Kidney (tissue), 14 donors: ENCODE data around the gene BIK. TPM values are rescaled to one million over a fixed set of nuclear protein-coding genes. Genes with fewer than 3 reads are reported as not detected.

ENCODE experiments used
- DNase-seq, 5 donors: peaks; one replicate each; pipeline ENCODE4 v3.0.0-alpha.2; 2013 to 2020
- FAIRE-seq: peaks from 2 replicates; lab custom pipeline; 2012; peaks lifted over from hg19 to GRCh38; lab: Jason Lieb, UNC
- H3K27ac ChIP-seq, 2 donors: one replicate each; pipeline ENCODE4 v1.7.0; 2013; ENCODE audit warnings: low read depth in 2 of 2, low read length in 2 of 2, inconsistent platforms in 1 of 2
- H3K27me3 ChIP-seq: one replicate; pipeline ENCODE4 v1.7.1; 2013; ENCODE audit warnings: low read length, inconsistent platforms; ENCODE audit not compliant: control insufficient read depth, insufficient read depth
- H3K36me3 ChIP-seq, 3 donors: one replicate each; pipeline versions ENCODE4 v1.7.0 to v1.7.1; 2013; ENCODE audit warnings: low read length in 3 of 3, control low read depth in 1 of 3, inconsistent platforms in 1 of 3; ENCODE audit not compliant: insufficient read depth in 3 of 3, control insufficient read depth in 2 of 3
- H3K4me1 ChIP-seq, 3 donors: one replicate each; pipeline versions ENCODE4 v1.7.0 to v1.7.1; 2013; ENCODE audit warnings: low read length in 3 of 3, inconsistent platforms in 1 of 3, low read depth in 1 of 3; ENCODE audit not compliant: control insufficient read depth in 2 of 3, insufficient read depth in 2 of 3
- H3K4me3 ChIP-seq, 3 donors: one replicate each; pipeline versions ENCODE4 v1.7.0 to v1.8.1; 2013; ENCODE audit warnings: low read length in 3 of 3, control low read depth in 1 of 3, inconsistent platforms in 1 of 3
- H3K9ac ChIP-seq, 3 donors: one replicate each; pipeline versions ENCODE4 v1.7.0 to v1.7.1; 2013; ENCODE audit warnings: low read length in 3 of 3, control low read depth in 1 of 3, inconsistent platforms in 1 of 3
- H3K9me3 ChIP-seq, 3 donors: one replicate each; pipeline versions ENCODE4 v1.7.0 to v1.7.1; 2013; ENCODE audit warnings: low read length in 3 of 3, control low read depth in 1 of 3, inconsistent platforms in 1 of 3; ENCODE audit not compliant: control insufficient read depth in 2 of 3, insufficient read depth in 1 of 3
- intact Hi-C: fragments of 100-400 bp; cut with DNase I; formaldehyde crosslinking; loops from one replicate; pipeline ENCODE4 v1.11.1; 2022
- polyA plus RNA-seq: library from polyadenylated mRNA; stranded (reverse); fragments of 350-450 nt; fragmentation: Illumina TruSeq; extraction: RNeasy Lipid Tissue Mini Kit (QIAGEN cat#74804); gene quantifications from one replicate; pipeline ENCODE4 v1.2.3, GENCODE V29; 2014; ENCODE audit warnings: low read depth, low replicate concordance; ENCODE audit not compliant: insufficient read depth
- total RNA-seq: library from RNA; stranded (reverse); fragmentation: NEBNext Ultra II Directional; extraction: Animal tissue kit (Norgen Biotek cat#: 25700); gene quantifications from one replicate; pipeline ENCODE4 v1.2.1, GENCODE V29; 2021
- TF ChIP-seq, protein P1 (sequence below): IDR thresholded peaks from 3 replicates; pipeline ENCODE4 v1.5.1; 2012; ENCODE audit warnings: mild to moderate bottlenecking, moderate library complexity, borderline replicate concordance; ENCODE audit not compliant: insufficient read depth; ENCODE audit errors: extremely low read depth
- donor health status: control.
- donor health status: control.
- donor health status: control.
- donor health status: control.
- donor health status: control.
- donor health status: DM: yes; HTN: yes; CAD: no.
- donor health status: Normal renal cell carcinoma (clear cell type).

BIK gene
- total and polyA plus RNA-seq, 2 donors from 2014 or later, result 4.7 to 4.8 TPM

DNA sequence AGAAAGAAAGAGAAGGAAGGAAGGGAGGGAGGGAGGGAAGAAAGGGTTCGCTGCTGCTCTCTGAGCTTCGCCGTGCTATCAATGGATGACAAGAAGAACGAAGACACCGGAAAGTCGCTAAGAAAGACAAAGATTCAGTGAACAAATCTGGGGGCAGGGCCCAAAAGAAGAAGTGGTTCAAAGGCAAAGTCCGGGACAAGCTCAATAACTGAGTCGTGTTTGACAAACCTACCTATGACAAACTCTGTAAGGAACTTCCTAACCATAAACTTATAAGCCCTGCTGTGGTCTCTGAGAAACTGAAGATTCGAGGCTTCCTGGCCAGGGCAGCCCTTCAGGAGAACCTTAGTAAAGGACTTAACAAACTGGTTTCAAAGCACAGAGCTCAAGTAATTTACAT, 18.5 kb upstream of the BIK start:
- intact Hi-C loops, result no loop called here
- TF ChIP-seq, protein P1, sequence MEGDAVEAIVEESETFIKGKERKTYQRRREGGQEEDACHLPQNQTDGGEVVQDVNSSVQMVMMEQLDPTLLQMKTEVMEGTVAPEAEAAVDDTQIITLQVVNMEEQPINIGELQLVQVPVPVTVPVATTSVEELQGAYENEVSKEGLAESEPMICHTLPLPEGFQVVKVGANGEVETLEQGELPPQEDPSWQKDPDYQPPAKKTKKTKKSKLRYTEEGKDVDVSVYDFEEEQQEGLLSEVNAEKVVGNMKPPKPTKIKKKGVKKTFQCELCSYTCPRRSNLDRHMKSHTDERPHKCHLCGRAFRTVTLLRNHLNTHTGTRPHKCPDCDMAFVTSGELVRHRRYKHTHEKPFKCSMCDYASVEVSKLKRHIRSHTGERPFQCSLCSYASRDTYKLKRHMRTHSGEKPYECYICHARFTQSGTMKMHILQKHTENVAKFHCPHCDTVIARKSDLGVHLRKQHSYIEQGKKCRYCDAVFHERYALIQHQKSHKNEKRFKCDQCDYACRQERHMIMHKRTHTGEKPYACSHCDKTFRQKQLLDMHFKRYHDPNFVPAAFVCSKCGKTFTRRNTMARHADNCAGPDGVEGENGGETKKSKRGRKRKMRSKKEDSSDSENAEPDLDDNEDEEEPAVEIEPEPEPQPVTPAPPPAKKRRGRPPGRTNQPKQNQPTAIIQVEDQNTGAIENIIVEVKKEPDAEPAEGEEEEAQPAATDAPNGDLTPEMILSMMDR, result no peak

DNA sequence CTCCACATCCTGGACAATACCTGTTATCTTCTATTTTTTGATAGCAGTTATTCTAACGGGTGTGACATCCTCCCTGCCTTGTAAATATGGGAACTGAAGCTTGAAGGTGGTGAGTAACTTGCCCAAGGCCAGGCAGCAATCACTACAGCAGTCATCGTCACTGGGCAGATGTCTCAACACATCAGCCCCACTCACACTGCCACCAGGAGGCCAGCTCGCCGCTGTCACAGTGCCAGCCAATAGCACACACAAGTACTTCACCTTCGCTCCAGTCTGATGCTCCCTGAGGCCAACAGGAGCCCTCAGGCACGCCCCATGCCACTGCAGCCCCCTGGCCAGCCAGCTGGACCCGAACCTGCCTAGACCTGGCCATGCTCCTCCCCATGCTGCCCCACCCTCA, 16.5 kb upstream of the BIK start:
- no peak for FAIRE-seq
- TF ChIP-seq, protein P1, result no peak
- Histone ChIP-seq H3K9me3 (no peaks in the 10 kb centered on the region), H3K36me3 (no peaks in the 10 kb centered on the region), H3K27ac (no peak overlapping the region), H3K4me1 (no peaks in the 10 kb centered on the region), H3K9ac (no peak overlapping the region), H3K4me3 (no peak overlapping the region), H3K27me3 (no peaks in the 10 kb centered on the region)
- intact Hi-C loops, result no loop called here
- DNase-seq, result no peak

More for the DNA sequence above, 18.5 kb upstream of the BIK start:
- DNase-seq (no peak), FAIRE-seq (no peak)
- Histone ChIP-seq H3K27ac (no peak overlapping the region), H3K9me3 (no peaks in the 10 kb centered on the region), H3K36me3 (no peaks in the 10 kb centered on the region), H3K4me3 (no peak overlapping the region), H3K4me1 (peaks cover 0 to 3% (median 0%) of the 10 kb centered on the region in 3 donors), H3K27me3 (no peaks in the 10 kb centered on the region), H3K9ac (no peak overlapping the region)

DNA sequence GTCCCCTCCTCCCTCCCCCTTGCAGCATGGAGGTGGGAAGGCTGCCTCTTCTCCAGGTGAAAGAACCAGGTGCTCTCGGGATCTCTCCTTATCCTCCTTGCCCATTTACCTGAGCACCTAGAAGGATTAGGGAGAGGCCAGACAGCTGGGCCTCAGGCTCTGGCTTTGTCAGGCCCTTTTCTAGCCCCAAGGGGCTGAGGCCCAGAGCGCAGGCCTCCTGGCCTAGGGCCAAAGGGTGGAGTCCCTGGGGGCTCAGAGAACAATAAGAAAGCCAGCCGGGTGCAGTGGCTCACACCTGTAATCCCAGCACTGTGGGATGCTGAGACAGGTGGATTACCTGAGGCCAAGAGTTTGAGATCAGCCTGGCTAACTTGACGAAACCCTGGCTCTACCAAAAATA, 16.0 kb upstream of the BIK start:
- Histone ChIP-seq H3K36me3 (no peaks in the 10 kb centered on the region), H3K4me1 (no peaks in the 10 kb centered on the region), H3K9me3 (no peaks in the 10 kb centered on the region), H3K4me3 (no peak overlapping the region), H3K27ac (no peak overlapping the region), H3K9ac (no peak overlapping the region), H3K27me3 (no peaks in the 10 kb centered on the region)
- FAIRE-seq (no peak), DNase-seq (no peak)
- intact Hi-C loops, result no loop called here
- TF ChIP-seq, protein P1, result no peak

DNA sequence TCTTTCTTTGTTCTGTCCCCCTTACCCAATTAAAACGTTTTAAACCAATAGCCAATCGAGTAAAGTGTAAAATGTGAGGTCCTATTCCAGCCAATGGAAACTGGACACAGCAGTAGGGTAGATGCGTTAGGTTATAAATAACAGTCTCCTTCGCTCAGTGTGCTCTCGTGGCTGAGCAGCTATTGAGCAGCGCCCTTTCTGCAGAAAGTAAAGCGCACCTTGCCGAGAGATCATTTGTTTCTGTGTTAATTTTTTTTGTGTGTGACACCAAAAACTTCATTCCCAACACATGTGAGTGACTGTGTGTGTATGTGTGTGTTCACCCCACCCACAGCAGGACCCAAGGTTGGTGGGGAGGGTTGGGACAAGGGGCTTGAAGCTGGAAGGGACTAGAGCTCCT, 14.1 kb upstream of the BIK start:
- Histone ChIP-seq H3K27me3 (no peaks in the 10 kb centered on the region), H3K27ac (no peak overlapping the region), H3K4me3 (no peak overlapping the region), H3K9ac (no peak overlapping the region), H3K36me3 (no peaks in the 10 kb centered on the region), H3K9me3 (no peaks in the 10 kb centered on the region), H3K4me1 (no peaks in the 10 kb centered on the region)
- intact Hi-C loops, result no loop called here
- TF ChIP-seq, protein P1, result no peak
- FAIRE-seq, result no peak
- DNase-seq, result no peak
